ENCODE data around the gene CERK.

Gene CERK

GRCh38 chr22:46676479-46676878 lies 61.6 kb downstream of the CERK start:
- H3K4me3 ChIP-seq (ENCODE audit: low read depth, low read length) = no peak overlapping the region
- no peak for DNase-seq (ENCODE audit: low read depth)
- TF ChIP-seq POLR2A (IDR thresholded peaks at IDR 0.05; ENCODE audit: extremely low read depth, insufficient read length) = no peak

GRCh38 chr22:46675938-46676337 lies 62.1 kb downstream of the CERK start:
- DNase-seq (ENCODE audit: low read depth) = no peak
- no peak overlapping the region for H3K4me3 ChIP-seq (ENCODE audit: low read depth, low read length)
- TF ChIP-seq POLR2A (IDR thresholded peaks at IDR 0.05; ENCODE audit: extremely low read depth, insufficient read length) (no peak), MYC (IDR thresholded peaks at IDR 0.05; ENCODE audit: low read depth, low read length) (no peak), MAX (IDR thresholded peaks at IDR 0.05; ENCODE audit: low read depth, low read length) (no peak), CTCF (IDR thresholded peaks at IDR 0.05; ENCODE audit: low read depth, low read length) (no peak)

- no peak overlapping the region for H3K4me3 ChIP-seq (ENCODE audit: low read depth, low read length)
- no peak for DNase-seq (ENCODE audit: low read depth)
- no peak for TF ChIP-seq MAX (IDR thresholded peaks at IDR 0.05; ENCODE audit: low read depth, low read length)
- TF ChIP-seq MYC (IDR thresholded peaks at IDR 0.05; ENCODE audit: low read depth, low read length) = no peak
- no peak for TF ChIP-seq POLR2A (IDR thresholded peaks at IDR 0.05; ENCODE audit: extremely low read depth, insufficient read length)
- TF ChIP-seq CTCF (IDR thresholded peaks at IDR 0.05; ENCODE audit: low read depth, low read length) = no peak
Observed at GRCh38 chr22:46675479-46675878, 62.6 kb downstream of the CERK start.

- no peak for DNase-seq (ENCODE audit: low read depth)
- TF ChIP-seq MAX (IDR thresholded peaks at IDR 0.05; ENCODE audit: low read depth, low read length) (no peak), POLR2A (IDR thresholded peaks at IDR 0.05; ENCODE audit: extremely low read depth, insufficient read length) (no peak), MYC (IDR thresholded peaks at IDR 0.05; ENCODE audit: low read depth, low read length) (no peak), CTCF (IDR thresholded peaks at IDR 0.05; ENCODE audit: low read depth, low read length) (no peak)
- no peak overlapping the region for H3K4me3 ChIP-seq (ENCODE audit: low read depth, low read length)
Observed at GRCh38 chr22:46674906-46675305, 63.1 kb downstream of the CERK start.

- DNase-seq (ENCODE audit: low read depth) = no peak
- H3K4me3 ChIP-seq (ENCODE audit: low read depth, low read length) = no peak overlapping the region
- TF ChIP-seq MYC (IDR thresholded peaks at IDR 0.05; ENCODE audit: low read depth, low read length) (no peak), POLR2A (IDR thresholded peaks at IDR 0.05; ENCODE audit: extremely low read depth, insufficient read length) (no peak), MAX (IDR thresholded peaks at IDR 0.05; ENCODE audit: low read depth, low read length) (no peak), CTCF (IDR thresholded peaks at IDR 0.05; ENCODE audit: low read depth, low read length) (no peak)
Observed at GRCh38 chr22:46674367-46674781, 63.7 kb downstream of the CERK start.

- DNase-seq (ENCODE audit: low read depth) = no peak
- TF ChIP-seq POLR2A (IDR thresholded peaks at IDR 0.05; ENCODE audit: extremely low read depth, insufficient read length) (no peak), MYC (IDR thresholded peaks at IDR 0.05; ENCODE audit: low read depth, low read length) (no peak), MAX (IDR thresholded peaks at IDR 0.05; ENCODE audit: low read depth, low read length) (no peak), CTCF (IDR thresholded peaks at IDR 0.05; ENCODE audit: low read depth, low read length) (no peak)
- no peak overlapping the region for H3K4me3 ChIP-seq (ENCODE audit: low read depth, low read length)
Observed at GRCh38 chr22:46673662-46674236, 64.3 kb downstream of the CERK start.

Measured in NB4 (cell line).